NCI-H2107 treated with DMSO at 0.1 percent for 48 hours (cell line): ENCODE measurements around the gene SNX3.

Source experiments
- DNase-seq: peaks from one replicate; lab custom pipeline; 2025; ENCODE audit not compliant: unreplicated experiment; lab: John Stamatoyannopoulos, UW

The SNX3 gene

GRCh38 chr6:108171291-108171917 is 89.4 kb downstream of the SNX3 start:
- DNase-seq, result no peak

GRCh38 chr6:108170332-108171290 is 90.2 kb downstream of the SNX3 start:
- DNase-seq, result no peak

GRCh38 chr6:108169464-108170331 is 91.1 kb downstream of the SNX3 start:
- no peak for DNase-seq

- no peak for DNase-seq
Observed at GRCh38 chr6:108168501-108169463, 92.1 kb downstream of the SNX3 start.

- no peak for DNase-seq
Observed at GRCh38 chr6:108168090-108168463, 92.8 kb downstream of the SNX3 start.

GRCh38 chr6:108167449-108168089 is 93.3 kb downstream of the SNX3 start:
- no peak for DNase-seq

GRCh38 chr6:108166664-108167448 is 94.0 kb downstream of the SNX3 start:
- DNase-seq, result no peak

GRCh38 chr6:108165714-108166663 is 94.9 kb downstream of the SNX3 start, which contains the start of gene NR2E1:
Gene NR2E1, plus strand, starts transcription at chr6:108166022. Its CDS starts 744 bp downstream, at chr6:108166766.
- no peak for DNase-seq

GRCh38 chr6:108164815-108165706 is 95.8 kb downstream of the SNX3 start:
- no peak for DNase-seq

- no peak for DNase-seq
Observed at GRCh38 chr6:108164543-108164814, 96.4 kb downstream of the SNX3 start.

- DNase-seq, result no peak
Observed at GRCh38 chr6:108163644-108164542, 96.9 kb downstream of the SNX3 start.

- DNase-seq, result no peak
Observed at GRCh38 chr6:108163267-108163643, 97.6 kb downstream of the SNX3 start.

- no peak for DNase-seq
Observed at GRCh38 chr6:108161724-108162282, 99.0 kb downstream of the SNX3 start.
